GM21786 (cell line): Measurements from ENCODE around the gene SPATA16.
"Not testable (repeated sequence)": the region's sequence is repeated elsewhere in the genome, so short reads cannot be mapped to it uniquely, and the experiment has no call there.

Experiments
- ATAC-seq: cut with Tn5 transposase; IDR thresholded peaks from one replicate; pipeline ENCODE4 v1.9.1; 2021; ENCODE audit not compliant: unreplicated experiment

Gene SPATA16

DNA sequence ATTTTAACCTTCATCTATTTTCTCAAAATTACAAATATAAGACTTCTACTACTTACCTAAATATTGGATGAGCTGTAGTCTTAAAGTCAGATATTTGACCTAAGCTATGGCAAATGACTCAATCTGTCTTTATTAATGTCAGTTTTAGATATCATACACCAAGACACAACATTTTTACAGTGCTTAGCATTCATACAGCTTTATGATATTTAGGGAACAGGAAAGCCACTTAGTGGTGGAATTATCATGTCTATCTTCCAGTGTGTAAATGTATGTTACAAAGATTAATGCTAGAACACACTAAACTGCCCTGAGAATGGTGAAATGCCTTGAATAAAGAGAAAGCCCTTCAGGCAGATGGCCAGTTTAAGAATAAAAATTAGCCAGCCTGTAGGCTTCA lies 135.0 kb downstream of the SPATA16 start:
- ATAC-seq: no peak

DNA sequence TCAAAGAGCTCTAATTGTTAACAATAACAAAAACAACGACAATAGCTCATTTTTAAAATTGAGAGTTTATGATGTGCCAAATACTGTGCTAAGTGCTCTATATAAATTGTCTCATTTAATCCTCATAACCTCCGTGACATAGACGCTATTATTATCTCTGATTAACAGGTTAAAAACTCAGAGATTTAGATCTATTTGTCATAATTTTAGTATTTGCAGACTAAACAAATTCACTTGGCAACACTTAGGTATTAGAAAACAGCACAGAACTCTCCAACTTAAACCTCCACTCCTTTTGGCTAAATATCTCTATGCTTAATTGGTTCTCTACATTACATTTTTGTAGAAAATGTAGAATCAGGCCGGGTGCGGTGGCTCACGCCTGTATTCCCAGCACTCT lies 136.4 kb downstream of the SPATA16 start:
- ATAC-seq: no peak

- no peak for ATAC-seq
Observed at GRCh38 chr3:173003956-173004355, 137.1 kb downstream of the SPATA16 start.

- no peak for ATAC-seq
Observed at GRCh38 chr3:173003471-173003870, 137.6 kb downstream of the SPATA16 start.

GRCh38 chr3:173001622-173002021 lies 139.4 kb downstream of the SPATA16 start:
- ATAC-seq: no peak

- ATAC-seq: no peak
Observed at GRCh38 chr3:173000553-173000952, 140.5 kb downstream of the SPATA16 start.

DNA sequence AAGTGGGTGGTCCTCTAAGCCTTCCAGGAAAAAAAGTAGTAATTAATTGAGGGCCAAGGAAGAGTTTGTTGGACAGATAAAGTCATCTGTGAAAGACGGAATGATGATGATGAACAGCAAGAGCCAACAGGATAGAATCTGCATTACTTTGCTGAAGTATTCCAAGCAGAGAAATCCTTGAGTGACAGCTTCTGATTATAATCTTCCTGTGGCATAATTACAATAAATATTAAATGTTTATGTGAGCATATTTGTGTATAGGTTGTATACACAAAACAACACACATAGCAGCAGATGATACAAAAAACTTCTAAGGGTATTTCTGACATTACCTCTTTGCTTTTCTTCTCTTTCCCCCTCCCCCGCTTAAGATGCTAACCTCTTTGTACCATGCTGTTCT lies 147.6 kb downstream of the SPATA16 start:
- no peak for ATAC-seq

DNA sequence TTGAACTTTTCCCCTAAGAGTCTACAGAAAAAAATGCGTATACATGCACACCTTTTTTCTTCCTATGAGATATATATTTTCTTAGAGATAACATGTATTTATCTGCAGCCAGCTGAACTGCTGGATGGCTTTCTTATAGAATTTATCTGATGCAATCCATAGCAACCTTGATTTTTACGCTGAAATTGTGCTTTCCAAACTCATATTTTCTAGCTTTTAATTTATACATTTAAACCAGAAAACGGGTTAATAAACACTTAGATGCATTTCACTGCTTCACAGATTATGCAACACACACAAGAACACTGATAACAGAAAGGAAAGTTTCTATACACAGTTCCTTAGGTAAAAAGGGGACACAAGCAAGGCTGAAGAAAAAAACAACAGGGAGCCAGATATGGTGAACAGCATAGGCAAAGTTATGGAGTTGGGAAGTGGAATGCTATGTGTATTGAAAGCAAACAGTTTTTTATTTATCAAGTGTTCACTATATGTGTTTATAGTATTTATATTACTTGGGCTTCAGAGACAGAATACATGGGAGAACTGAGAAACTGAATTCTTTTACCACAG lies 149.5 kb downstream of the SPATA16 start:
- no peak for ATAC-seq

GRCh38 chr3:172989373-172989772 lies 151.7 kb downstream of the SPATA16 start:
- ATAC-seq: no peak

- ATAC-seq: no peak
Observed at GRCh38 chr3:172987273-172987672, 153.8 kb downstream of the SPATA16 start.

DNA sequence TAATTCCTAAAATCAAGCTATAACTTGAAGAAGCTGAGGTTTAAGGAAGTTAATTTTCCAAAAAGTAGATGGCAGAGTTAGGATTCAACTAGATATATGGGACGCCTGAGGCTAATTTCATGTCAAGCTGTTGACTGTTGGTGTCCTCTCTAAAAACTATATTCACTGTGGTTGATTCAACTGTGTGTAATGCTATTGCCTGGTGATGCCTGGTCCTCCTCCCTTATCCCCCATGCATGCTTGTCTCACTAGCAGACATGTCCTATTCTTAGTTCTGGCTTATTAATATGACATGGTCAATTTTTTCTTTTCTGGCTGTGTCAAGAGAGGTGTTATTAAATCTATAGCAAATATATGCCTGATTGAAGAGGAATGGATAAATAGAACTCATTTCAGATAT lies 156.1 kb downstream of the SPATA16 start:
- ATAC-seq: no peak

- ATAC-seq: no peak
Observed at GRCh38 chr3:172982736-172983364, 158.2 kb downstream of the SPATA16 start.

GRCh38 chr3:172981407-172981983 lies 159.5 kb downstream of the SPATA16 start:
- no peak for ATAC-seq

GRCh38 chr3:172980849-172981248 lies 160.2 kb downstream of the SPATA16 start:
- no peak for ATAC-seq

- ATAC-seq: no peak
Observed at GRCh38 chr3:172977696-172978095, 163.3 kb downstream of the SPATA16 start.

GRCh38 chr3:172974969-172975368 lies 166.1 kb downstream of the SPATA16 start:
- no peak for ATAC-seq

DNA sequence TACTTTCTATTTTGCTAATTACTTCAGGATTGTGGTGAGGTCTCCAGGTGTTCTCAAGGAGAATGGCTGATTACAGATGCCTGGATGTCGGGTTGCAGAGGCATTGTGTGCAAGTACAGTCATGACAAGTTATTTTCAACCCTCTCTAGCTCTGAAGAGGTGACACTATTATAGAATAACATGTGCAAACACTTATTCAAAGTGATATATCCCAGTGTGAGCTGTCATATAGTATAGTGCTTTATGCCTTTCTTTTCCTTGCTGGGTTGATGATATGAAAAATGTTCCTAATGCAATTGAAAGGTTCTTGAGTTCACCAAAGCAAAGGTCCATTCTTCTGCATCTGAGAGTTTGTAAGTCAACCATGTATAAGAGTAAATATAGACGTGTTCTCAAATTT lies 167.2 kb downstream of the SPATA16 start:
- no peak for ATAC-seq

DNA sequence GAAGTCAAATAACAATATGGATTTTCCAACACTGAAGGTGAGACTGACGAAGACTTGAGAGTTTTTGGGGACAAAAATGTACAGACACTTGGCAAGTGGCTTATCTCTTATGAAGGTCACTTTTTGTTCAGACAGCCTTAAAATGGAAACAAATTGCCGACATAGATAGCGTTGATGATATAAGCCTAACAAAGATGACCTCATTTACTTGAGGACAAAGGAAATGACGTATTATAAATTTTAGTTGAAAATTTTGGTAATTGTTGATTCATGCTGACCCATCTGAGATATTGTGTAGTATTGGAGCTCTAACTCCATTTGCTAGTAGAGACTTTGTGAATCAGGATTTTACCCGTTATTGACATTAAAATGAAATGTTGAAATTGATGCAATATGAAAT lies 168.3 kb downstream of the SPATA16 start:
- no peak for ATAC-seq

GRCh38 chr3:172972067-172972466 lies 169.0 kb downstream of the SPATA16 start:
- no peak for ATAC-seq

GRCh38 chr3:172968646-172969045 lies 172.4 kb downstream of the SPATA16 start:
- ATAC-seq: no peak

DNA sequence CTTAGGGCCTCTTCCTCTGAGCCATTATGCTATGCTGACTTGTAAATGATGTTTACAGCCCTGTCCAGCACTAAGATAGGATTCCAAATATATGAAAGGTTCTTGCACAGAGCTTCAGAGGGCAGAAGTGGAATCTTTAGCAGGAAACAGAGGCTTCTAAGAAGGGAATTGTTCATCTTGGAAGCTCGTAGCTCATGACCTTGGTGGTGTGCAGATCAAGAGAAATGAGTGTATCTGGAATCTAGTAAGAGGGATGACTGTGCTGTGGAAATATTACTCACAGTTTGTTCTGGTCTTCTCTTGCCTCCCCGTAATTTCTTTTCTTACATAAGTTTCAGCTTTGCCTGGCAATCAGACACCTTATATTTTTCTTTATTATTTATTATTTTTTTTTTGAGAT lies 175.8 kb downstream of the SPATA16 start:
- no peak for ATAC-seq

- not testable (repeated sequence) for ATAC-seq
Observed at GRCh38 chr3:172960626-172961182, 180.3 kb downstream of the SPATA16 start.
